SK-N-MC (cell line): ENCODE data around the gene PACS1.

ENCODE experiments used
- EZH2 ChIP-seq: fragments of 200-600 bp; sonication (generic); IDR thresholded peaks from one replicate; pipeline ENCODE4 v1.6.1; 2017; ENCODE audit warnings: antibody characterized with exemption
- FOXP2 ChIP-seq: optimal IDR thresholded peaks from 2 replicates; pipeline ENCODE3; 2011; ENCODE audit warnings: mild to moderate bottlenecking, moderate library complexity; ENCODE audit not compliant: insufficient read depth; ENCODE audit errors: extremely low read length, control extremely low read depth
- POLR2AphosphoS5 ChIP-seq: IDR thresholded peaks from 2 replicates; pipeline ENCODE4 v1.6.1; 2012; ENCODE audit warnings: mild to moderate bottlenecking, low read depth, low read length, borderline replicate concordance

DNA sequence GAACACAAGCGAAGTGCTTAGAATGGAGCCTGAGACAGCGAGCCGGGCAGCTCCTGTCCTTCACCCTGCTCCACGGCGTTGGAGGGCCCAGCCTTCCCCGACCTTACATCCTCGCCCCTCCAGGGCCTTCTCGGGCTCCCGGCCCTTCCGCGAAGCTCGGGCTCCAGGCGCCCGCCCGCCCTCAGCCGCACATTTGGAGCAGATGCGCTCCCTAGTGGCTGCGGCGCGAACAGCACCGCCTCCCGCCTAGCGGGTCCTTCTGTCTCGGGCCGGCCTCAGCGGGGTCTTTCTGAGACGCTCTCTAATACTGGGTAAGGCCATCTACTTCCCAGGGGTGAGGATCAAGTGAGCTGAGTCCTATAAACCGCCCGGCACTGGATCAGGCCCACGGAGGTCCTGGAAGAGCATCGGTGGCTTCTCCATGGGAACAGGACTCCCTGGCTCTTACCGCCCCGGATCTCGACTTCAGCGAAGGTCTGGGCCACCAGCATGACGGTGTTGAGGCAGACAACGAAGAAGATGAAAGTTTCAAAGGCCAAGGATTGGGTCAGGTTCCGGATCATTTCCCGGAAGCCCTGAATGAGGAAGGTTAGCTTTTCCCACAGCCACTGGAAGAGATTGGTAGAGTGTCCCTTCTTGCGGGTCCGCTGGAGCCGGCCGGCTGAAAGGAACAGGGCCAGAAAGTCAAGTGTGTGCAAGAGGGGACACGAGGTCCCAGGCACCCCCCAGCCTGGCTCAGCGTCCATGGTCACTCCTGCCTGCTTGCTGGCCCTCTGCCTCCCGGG lies 47.5 kb upstream of the PACS1 start:
- TF ChIP-seq POLR2AphosphoS5 (no peak), EZH2 (no peak), FOXP2 (no peak)
